Vagina (tissue), 2 donors: ENCODE results near the gene CNOT6.

Experiments
- CTCF ChIP-seq, 3 experiments: fragments of 450-650 bp in 2 of 3; fragments of 200-600 bp in 1 of 3; sonication (generic) in 1 of 3; IDR thresholded peaks; one replicate each; pipeline ENCODE4 v1.5.1; 2017 to 2019; ENCODE audit warnings: antibody characterized with exemption in 3 of 3, mild to moderate bottlenecking in 2 of 3, moderate library complexity in 2 of 3
- POLR2A ChIP-seq, 2 donors: fragments of 450-650 bp; IDR thresholded peaks; one replicate each; pipeline ENCODE4 v1.6.1; 2017; ENCODE audit warnings: antibody characterized with exemption in 2 of 2, mild to moderate bottlenecking in 2 of 2, moderate library complexity in 2 of 2

- no peak for TF ChIP-seq CTCF (IDR thresholded peaks at IDR 0.05)
- TF ChIP-seq POLR2A (IDR thresholded peaks at IDR 0.05) = no peak
Measured at GRCh38 chr5:180590543-180591310, 96.5 kb downstream of the CNOT6 start.
